ENCODE results near the gene GJB6. TPM values are rescaled to one million over a fixed set of nuclear protein-coding genes. Genes with fewer than 3 reads are reported as not detected.

Gene GJB6
- total and polyA plus RNA-seq, 7 donors, result 0.32 TPM; not detected in 6

GRCh38 chr13:20192158-20192835 lies 39.8 kb downstream of the GJB6 start:
- Histone ChIP-seq H3K36me3 (no peaks in the 10 kb centered on the region), H3K9me3 (no peaks in the 10 kb centered on the region), H3K4me3 (peak overlapping the region; percentile 9 to 54 (median 44)), H3K27ac (no peak overlapping the region), H3K27me3 (peaks cover 40 to 74% (median 51%) of the 10 kb centered on the region in 3 donors), H3K4me1 (peaks cover 0 to 24% (median 24%) of the 10 kb centered on the region in 4 donors)
- TF ChIP-seq EP300 (IDR thresholded peaks at IDR 0.05) (no peak), POLR2A (IDR thresholded peaks at IDR 0.05) (no peak), CTCF (IDR thresholded peaks at IDR 0.05) (no peak)
- WGBS, 2 donors, result 1% methylated on average over 73 of the region's 73 CpGs
- no peak for DNase-seq
- intact Hi-C loops (cut with DNase I), result loop anchor here (10.0 kb wide), 1 partner anchor 293 kb away; no protein-coding TSS in a partner anchor

GRCh38 chr13:20191311-20192157 lies 40.6 kb downstream of the GJB6 start:
- intact Hi-C loops (cut with DNase I), result loop anchor here (10.0 kb wide), 1 partner anchor 293 kb away; no protein-coding TSS in a partner anchor
- WGBS, 2 donors, result 10 to 34% methylated on average over 24 of the region's 24 CpGs
- DNase-seq, result no peak

GRCh38 chr13:20190481-20191310 lies 41.4 kb downstream of the GJB6 start:
- H3K27me3 ChIP-seq, result peaks cover 36 to 73% (median 43%) of the 10 kb centered on the region in 3 donors
- 48 to 78% methylated on average over 16 of the region's 16 CpGs for WGBS, 2 donors
- TF ChIP-seq POLR2A (IDR thresholded peaks at IDR 0.05) (no peak), POLR2AphosphoS5 (IDR thresholded peaks at IDR 0.05) (no peak), EP300 (IDR thresholded peaks at IDR 0.05) (no peak), CTCF (IDR thresholded peaks at IDR 0.05) (no peak)

More at GRCh38 chr13:20191311-20192157, 40.6 kb downstream of the GJB6 start:
- Histone ChIP-seq H3K4me3 (peak overlapping the region in 3 of 4 donors; percentile 36 to 54 (median 53)), H3K27me3 (peaks cover 38 to 74% (median 51%) of the 10 kb centered on the region in 3 donors), H3K4me1 (peaks cover 0 to 24% (median 24%) of the 10 kb centered on the region in 4 donors), H3K36me3 (no peaks in the 10 kb centered on the region), H3K9me3 (no peaks in the 10 kb centered on the region), H3K27ac (no peak overlapping the region)
- TF ChIP-seq POLR2A (IDR thresholded peaks at IDR 0.05) (no peak), POLR2AphosphoS5 (IDR thresholded peaks at IDR 0.05) (no peak), EP300 (IDR thresholded peaks at IDR 0.05) (no peak), CTCF (IDR thresholded peaks at IDR 0.05) (no peak)

DNA sequence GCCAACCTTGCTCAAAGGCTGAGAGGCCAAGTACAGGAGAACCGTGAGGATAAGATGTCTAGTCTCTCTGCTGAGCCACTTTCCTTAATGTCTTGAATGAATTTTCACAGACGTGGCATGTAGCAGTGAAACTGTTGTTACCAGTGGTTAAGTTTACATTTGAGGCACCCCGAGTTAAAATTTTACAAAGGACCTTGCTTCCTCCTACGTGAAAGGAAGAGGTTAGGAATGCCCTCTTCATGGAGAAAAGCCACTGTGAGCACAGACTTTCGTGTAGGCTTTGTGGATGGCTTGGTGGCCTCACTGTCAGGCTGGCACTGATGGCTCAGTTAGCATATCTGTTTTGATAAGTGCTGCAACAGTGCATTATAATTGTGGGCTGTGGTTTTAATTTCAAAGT lies 42.0 kb downstream of the GJB6 start:
- Histone ChIP-seq H3K27ac (no peak overlapping the region), H3K9me3 (no peaks in the 10 kb centered on the region), H3K36me3 (no peaks in the 10 kb centered on the region), H3K27me3 (peaks cover 30 to 69% (median 37%) of the 10 kb centered on the region in 3 donors), H3K4me3 (no peak overlapping the region), H3K4me1 (peaks cover 0 to 24% (median 24%) of the 10 kb centered on the region in 4 donors)
- DNase-seq, result no peak
- TF ChIP-seq POLR2AphosphoS5 (IDR thresholded peaks at IDR 0.05) (no peak), POLR2A (IDR thresholded peaks at IDR 0.05) (no peak), CTCF (IDR thresholded peaks at IDR 0.05) (no peak), EP300 (IDR thresholded peaks at IDR 0.05) (no peak)
- 16 to 58% methylated on average over 5 of the region's 5 CpGs for WGBS, 2 donors
- intact Hi-C loops (cut with DNase I), result loop anchor here (10.0 kb wide), 1 partner anchor 295 kb away; no protein-coding TSS in a partner anchor

More at GRCh38 chr13:20190481-20191310, 41.4 kb downstream of the GJB6 start:
- no peak overlapping the region for H3K4me3 ChIP-seq
- intact Hi-C loops (cut with DNase I), result loop anchor here (10.0 kb wide), 1 partner anchor 294 kb away; no protein-coding TSS in a partner anchor
- DNase-seq, result no peak
- H3K4me1 ChIP-seq, result peaks cover 0 to 24% (median 24%) of the 10 kb centered on the region in 4 donors
- H3K9me3 ChIP-seq, result no peaks in the 10 kb centered on the region
- no peak overlapping the region for H3K27ac ChIP-seq
- no peaks in the 10 kb centered on the region for H3K36me3 ChIP-seq
